NCI-H82 (cell line): ENCODE measurements around the gene NBPF4.
"Not testable (repeated sequence)": the region's sequence is repeated elsewhere in the genome, so short reads cannot be mapped to it uniquely, and the experiment has no call there.

ENCODE experiments used
- DNase-seq: peaks from one replicate; lab custom pipeline; 2025; lab: John Stamatoyannopoulos, UW

NBPF4 gene, protein sequence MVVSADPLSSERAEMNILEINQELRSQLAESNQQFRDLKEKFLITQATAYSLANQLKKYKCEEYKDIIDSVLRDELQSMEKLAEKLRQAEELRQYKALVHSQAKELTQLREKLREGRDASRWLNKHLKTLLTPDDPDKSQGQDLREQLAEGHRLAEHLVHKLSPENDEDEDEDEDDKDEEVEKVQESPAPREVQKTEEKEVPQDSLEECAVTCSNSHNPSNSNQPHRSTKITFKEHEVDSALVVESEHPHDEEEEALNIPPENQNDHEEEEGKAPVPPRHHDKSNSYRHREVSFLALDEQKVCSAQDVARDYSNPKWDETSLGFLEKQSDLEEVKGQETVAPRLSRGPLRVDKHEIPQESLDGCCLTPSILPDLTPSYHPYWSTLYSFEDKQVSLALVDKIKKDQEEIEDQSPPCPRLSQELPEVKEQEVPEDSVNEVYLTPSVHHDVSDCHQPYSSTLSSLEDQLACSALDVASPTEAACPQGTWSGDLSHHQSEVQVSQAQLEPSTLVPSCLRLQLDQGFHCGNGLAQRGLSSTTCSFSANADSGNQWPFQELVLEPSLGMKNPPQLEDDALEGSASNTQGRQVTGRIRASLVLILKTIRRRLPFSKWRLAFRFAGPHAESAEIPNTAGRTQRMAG

DNA sequence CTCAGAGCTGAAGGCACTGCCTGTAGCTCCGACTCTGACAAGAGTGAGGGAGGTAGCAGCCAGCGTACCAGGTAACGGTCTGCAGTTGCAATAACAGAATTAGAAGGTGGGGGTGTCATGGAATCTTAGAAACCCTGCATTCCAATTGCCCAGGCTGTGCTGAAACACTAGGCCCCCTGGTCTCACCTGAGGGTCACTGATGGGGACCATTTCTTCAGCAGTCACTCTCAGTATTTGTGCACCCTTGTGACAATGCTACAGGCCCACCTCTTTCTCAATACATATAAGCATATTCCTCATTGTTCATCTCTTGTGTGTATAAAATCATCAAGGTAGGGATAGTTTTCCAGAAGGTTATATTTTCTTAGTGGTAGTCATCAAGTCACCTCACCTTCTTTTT, at the start of gene NBPF4:
Gene NBPF4 (minus strand): TSS at position 101 of the 400 bp plus-strand sequence. CDS start 315 bp downstream, outside the sequence.
- DNase-seq, result not testable (repeated sequence)

DNA sequence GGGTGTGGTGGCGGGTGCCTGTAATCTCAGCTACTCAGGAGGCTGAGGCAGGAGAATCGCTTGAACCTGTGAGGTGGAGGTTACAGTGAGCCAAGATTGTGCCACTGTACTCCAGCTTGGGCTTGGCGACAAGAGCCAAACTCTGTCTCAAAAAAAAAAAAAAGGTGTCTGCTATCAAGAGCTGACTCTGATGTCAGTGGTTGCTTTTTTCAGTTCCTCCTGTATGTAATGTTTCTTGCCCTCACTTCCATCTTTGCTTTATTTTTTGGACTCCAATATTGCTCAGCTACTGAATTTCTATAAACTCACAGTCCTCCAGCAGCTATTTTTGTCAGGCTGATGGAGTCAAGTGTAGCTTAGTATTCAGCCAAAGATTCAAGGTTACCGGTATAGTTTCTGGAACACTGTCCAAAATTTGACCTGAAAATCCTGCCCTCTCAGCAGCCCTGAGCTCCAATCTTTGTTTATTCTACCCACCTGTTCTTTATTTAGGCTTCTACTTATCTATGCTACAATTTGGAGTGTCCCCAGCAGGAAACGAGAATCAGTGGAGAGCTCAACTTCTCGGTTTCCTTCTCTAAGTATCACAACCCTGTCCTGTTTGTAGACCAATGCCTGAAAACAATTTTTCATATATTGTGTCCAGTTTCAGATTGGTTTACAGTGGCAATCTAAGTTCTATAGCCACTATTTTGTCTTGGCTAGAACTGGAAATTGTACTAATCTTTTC, 38.8 kb upstream of the NBPF4 start:
- DNase-seq, result not testable (repeated sequence)

DNA sequence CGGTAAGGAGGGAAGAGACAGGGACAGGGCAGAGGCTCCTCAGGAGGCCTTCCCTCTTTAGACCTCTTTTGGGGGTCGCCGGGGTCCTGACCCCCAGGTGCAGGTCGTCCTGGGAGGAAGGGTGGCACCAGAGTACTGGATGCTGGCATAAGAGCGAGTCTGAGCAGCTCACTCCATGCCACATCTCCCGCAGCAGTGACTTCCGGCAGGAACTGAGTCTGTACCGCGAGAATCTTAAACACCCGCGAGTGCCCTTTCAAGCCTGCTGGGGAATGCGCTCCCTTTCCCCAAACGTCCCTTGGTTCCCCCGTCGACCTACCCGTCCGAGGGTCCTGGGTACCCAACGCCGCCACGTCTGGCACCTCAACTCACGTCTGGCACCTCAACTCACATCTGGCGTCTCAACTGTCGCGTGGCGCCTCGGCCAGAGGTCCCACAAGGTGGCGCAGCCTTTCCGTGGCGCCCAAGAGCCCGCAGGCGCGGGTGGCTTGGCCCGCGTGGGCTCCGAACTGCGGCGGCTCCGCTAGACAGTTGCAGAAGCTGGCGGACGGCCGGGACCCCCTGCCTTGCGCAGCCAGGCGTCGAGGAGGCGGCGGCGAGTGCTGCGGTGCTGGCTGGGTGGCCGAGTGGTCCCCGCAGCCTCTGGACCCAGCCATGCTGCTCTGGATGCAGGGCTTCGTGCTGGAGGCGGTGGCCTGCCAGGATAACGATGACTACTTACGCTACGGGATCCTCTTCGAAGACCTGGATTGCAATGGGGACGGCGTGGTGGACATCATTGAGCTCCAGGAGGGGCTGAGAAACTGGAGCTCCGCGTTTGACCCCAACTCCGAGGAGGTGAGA, 28.8 kb upstream of the NBPF4 start:
- not testable (repeated sequence) for DNase-seq

DNA sequence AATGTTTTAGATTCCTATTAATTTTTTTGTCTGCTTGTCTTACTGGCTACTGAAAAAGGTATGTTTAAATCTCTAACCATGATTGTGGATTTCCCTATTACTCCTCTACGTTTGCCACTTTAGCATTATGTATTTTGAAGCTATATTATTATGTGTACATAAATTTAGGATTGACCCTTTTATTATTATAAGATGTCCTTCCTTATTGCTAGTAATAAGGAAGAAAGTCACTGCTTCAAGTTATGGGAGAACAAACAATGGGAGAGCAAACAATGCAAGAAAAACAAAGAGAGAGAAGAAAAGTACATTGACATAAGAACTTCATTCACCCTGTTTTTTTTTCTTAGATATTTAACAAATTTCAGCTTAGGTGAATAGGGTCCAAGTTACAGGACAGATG, 23.2 kb upstream of the NBPF4 start:
- not testable (repeated sequence) for DNase-seq

DNA sequence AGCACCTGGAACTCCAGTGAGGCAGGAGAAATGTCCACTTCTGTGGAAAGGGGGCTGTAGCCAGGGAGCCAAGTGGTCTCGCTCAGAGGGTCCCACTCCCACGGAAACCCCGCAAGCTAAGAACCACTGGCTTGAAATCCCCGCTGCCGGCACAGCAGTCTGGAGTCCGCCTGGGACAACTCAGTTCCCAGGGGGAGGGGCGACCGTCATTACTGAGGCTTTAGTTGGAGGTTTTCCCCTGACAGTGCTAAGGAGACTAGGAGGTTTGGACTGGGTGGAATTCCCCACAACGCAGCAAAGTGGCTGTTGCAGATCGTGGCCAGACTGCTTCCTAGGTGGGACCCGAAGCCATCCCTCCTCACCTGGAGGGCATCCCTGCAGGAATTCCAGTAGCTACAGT, 18.1 kb upstream of the NBPF4 start:
- DNase-seq, result not testable (repeated sequence)

DNA sequence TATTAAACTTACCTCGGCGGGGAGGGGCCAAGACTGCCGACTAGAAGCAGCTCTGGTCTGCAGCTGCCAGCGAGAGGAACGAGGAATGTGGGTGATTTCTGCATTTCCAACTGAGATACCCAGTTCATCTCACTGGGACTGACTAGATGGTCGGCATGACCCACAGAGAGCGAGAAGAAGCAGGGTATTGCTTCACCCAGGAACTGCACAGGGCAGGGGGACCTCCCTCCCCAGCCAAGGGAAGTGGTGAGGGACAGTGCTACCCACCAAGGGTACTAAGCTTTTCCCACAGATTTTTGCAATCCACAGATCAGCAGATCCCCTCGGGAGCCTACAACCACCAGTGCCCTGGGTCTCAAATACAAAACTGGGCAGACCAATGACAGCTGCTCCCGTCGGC, 17.6 kb upstream of the NBPF4 start:
- DNase-seq, result not testable (repeated sequence)

DNA sequence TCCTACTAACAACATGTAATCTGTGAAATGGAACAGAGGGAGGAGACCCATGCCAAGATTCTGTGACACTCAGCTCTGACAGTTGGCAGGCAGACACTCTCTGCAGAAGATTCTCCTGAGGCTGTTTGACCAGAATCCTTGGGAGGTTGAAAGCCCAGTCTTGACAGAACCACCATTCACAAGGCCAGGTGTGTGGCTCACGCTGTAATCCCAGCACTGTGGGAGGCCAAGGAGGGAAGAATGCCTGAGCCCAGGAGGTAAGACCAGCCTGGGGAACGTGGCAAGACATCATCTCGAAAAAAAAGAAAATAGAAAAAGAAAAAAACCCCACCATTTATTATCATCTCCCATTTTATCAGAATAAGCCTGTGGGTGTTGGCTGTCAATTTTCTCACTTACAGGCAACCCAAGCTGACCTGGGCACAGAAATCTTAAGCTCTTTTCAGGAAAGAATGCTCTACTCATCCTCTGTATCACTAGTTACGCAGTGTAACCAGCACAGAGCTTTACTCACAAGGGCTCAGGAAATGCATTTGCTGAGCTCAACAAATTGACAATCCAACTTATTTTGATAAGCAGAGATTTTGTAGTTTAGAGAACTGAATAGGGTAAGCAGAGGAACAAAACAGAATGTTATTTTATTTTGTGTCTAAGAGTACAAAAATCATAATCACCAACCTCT, 16.8 kb upstream of the NBPF4 start:
- not testable (repeated sequence) for DNase-seq

DNA sequence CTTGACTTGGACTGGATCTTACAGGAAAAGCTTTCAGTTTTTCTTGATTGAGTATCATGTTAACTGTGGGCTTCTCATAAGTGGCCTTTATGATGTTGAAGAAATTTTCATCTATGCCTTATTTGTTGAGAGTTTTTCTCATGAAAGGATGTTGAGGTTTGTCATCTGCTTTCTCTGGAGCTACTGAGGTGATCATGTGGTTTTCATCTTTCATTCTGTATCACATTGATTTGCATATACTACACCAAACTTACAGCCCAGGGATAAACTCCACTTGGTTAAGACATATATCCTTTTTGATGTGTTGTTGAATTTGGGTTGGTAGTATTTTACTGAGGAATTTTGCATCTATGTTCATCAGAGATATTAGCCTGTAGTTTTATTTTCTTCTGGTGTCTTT, 11.6 kb upstream of the NBPF4 start:
- DNase-seq, result not testable (repeated sequence)

DNA sequence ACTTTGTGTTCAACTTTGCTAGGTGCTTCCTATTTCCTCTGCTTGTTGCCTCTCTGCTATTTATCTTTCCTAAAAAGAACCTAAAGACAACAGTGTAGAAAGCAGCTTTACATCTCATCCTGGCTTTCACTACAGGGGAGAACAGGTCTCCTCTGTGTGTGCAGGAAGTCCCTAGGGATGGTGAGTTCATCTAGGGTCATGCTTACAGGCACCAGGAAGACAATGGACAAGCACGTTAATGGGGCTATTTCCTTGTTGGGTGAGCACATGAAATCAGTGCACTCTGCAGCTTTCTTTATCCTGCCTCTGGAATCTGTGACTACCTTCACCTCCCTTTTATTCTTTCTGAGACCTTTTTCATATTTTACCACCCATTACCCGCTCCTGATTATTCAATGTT, 4.5 kb downstream of the NBPF4 start:
- DNase-seq, result not testable (repeated sequence)

DNA sequence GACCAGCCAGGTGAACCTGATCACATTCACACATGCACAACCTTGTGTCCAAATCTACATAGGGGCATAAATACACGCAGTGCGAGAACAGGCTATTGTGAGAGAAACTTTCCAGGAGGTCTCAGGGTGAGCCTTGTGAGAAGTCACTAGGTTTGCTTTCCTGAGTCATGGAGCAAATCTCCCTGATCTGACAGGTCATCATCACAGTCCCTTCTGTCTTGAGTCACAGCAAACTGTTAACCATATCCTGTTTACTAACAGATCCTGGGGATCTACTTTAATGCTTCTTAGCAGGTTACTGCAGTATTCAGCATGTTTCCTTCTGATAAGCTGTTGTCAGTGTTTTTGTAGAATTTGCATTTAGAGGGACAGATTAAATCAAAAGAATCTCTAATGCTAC, 8.6 kb downstream of the NBPF4 start:
- DNase-seq, result not testable (repeated sequence)

DNA sequence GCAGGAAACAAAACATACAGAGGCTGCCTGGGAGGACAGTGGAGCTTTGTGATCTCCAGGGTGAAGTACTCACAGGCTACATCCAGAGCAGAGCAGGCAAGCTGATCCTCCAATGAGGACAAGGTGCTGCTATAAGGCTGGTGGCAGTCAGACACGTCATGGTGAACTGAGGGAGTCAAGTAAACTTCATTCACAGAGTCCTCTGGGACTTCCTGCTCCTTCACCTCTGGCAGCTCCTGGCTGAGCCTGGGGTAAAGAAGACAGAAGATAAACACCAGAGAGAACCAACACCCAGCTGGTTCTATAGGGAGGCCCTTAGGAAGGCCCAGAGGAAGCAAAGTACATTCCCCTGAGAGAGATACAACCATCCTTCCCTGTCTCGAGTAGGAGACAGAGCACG, 11.7 kb downstream of the NBPF4 start:
- DNase-seq, result not testable (repeated sequence)

DNA sequence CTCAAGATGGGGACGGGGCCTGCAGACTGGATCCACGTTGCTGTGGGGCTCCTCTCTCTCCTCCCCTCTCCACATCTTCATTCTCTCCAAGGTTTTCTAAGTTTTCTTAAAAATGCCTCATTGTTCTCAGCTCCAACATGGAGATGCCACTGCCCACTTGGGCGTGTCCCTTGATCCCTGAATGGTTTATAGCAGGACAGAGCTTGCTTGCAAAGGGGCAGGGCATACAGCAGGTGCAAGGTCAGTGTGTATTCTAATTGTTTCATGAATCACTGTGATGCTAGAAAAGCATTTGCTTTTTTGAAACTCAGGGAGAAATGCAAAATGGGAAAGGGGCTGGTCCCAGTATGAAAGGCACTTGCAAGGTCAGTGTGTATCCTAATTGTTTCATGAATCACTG, 13.9 kb downstream of the NBPF4 start:
- not testable (repeated sequence) for DNase-seq

DNA sequence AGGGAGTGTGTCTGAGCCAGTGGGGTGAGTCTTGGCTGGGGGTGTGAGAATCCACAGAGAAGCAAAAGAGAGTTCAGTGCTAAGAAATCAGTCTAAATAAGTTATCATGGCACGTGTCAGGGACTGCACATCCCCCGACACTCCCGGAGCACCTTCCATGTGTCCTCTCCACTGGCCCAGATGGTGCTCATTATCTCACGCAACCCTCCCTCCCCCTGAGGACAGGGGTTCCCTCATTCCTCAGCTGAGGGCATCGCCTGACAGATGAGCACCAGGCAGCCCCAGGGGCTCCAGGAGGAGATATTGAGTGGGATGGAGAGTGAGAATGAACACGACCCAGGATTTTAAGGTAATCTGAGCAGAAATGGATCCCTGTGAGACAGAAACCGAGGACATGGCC, 16.1 kb downstream of the NBPF4 start:
- not testable (repeated sequence) for DNase-seq

DNA sequence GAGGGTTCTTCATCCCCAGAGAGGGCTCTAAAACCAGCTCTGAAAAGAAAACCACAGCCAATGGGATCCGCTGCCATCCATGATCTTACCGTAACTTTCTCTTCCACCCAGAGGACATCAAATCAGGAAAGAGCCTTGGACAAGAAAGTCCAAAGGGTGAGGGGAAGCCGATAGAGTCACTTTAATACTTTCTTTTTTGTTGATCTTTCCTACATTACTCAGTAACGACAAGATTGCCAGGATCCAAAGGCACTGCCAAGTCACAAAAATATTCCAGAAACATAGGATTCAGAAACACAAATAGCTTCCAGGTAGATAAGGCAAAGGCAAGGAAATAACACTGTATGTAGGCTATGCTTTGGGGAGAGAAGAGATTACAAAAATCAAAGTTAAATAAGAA, 17.0 kb downstream of the NBPF4 start:
- DNase-seq, result not testable (repeated sequence)

DNA sequence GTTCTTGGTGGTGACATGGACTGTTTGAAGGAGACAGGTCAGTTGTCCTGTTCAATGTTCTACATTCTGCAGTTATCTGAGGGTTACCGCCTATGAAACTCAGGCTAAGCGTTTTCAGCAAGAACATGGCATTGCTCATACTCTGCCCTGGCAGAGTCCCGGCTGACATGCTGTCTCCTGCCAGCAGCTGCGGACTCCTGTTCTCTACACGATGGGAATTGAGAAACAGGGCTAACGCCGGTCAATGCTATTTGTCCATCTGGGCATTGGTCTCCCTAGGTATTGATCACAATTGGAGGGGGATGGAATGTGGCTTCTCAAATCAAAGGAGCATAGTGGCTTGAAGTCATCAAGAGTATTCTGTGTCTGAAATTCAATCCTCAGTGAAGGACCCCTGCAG, 20.6 kb downstream of the NBPF4 start:
- DNase-seq, result not testable (repeated sequence)

DNA sequence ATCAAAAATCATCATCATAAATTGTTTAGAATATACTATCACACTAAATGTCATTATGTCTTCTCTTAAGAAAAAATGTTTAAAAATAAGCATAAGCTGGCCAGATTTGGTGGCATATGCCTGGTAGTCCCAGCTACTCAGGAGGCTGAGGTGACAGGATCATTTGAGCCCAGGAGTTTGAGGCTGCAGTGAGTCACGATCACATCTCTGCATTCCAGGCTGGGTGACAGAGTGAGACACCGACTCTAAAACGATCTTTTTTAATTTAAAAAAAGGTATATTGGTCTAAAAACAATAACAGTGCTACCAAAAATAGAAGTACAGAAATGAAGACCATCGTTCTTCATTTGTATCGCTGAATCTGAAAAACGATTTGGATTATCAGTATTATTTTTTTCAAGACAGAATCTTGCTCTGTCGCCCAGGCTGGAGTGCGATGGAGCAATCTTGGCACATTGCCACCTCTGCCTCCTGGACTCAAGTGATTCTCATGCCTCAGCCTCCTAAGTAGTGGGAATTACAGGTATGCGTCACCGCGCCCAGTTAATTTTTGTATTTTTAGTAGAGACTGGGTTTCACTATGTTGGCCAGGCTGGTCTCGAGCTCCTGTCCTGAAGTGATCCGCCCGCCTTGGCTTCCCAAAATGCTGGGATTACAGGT, 26.2 kb downstream of the NBPF4 start:
- DNase-seq, result not testable (repeated sequence)

DNA sequence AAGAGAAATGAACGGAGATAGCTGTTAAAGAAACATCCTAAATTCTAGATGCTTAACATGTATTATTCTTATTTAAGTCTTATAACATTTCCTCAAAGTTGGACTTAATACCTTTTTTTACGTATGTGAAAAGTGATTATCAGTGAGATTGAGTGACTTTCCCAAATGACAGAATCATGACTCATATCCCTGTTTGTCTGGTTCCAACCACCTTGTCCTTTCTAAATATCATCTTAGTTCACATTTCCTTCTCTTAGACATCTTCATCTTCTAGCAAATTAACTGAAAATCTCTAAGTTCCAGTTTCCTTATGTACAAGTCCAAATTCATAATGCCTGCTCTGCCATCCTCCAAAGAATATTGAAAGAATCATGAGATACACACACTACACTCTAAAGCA, 26.9 kb downstream of the NBPF4 start:
- not testable (repeated sequence) for DNase-seq

DNA sequence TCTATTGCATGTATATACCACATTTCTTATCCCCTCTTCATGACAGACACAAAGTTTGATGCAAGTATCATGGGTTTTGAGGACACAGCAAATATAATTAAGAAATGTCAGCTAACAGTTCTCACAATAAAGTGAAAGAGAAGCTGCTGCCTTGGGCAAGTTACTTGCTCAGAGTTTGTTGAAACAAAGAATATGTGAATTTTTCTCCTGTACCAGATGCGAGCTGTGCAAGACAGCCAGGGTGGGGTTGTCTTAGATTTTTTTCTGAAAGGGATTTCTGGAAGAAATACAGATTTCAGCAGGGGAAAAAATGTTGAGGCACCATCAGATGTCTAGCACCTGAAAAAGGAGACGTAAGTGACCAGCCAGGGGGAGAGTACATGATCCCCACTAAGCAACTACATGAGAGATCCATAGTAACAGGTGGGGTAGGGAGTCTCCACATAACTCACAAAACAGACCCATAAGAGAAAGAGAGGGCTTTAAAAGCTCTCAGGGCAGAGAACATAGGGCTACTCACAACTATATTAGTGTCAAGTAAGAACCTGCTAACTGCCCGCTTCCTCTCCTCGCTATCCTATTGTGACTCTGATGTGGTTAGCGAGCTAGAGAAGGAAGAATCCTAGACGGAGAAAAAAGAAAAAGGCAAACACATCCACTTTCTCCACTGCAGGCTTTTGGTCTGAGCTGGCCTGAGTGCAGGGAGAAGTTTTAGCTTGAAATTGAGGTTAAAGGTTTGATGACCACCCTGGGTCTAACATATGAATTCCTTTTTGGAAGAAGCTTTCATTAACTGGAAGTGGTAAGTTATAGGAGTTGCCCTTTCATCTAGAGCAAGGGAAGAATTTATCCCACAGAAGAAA, 27.6 kb downstream of the NBPF4 start:
- not testable (repeated sequence) for DNase-seq

DNA sequence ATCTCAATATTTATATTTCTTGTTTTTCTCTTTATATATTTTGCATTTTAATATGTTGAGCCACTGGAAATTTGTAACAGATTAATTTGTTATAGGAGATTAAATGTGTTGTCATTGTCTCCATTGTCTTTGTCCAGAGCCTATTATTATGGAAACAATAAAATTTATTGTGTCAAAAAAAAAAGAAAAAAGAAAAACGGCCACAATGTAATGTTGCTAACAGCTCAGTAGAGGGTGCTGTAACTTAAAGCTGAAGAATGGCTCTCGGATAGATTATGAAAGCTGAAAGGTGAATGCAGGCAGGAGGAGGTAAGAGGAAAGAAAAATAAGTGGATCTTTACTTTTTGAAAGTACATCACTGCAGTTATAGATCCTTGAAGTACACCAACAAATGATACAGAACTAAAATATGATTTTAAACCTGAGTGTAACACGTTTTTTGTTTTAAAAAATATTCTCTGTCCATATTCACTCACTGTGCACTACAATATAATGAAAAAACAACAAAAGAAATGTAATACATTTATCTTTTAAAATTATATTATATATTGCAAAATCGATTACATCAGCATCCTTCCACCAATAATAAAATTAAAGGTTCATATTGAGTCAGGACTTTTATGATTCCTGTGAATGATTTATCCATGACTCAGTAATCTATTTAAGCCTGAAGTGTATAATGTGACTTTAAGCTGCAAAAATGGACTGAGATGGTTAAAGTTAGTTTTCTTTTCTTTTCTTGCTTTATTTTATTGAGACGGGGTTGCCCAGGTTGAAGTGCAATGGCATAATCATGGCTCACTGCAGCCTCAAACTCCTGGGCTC, 29.0 kb downstream of the NBPF4 start:
- peak; percentile 61 for DNase-seq
